ENCODE measurements around the gene ST3GAL2. TPM values are rescaled to one million over a fixed set of nuclear protein-coding genes. Genes with fewer than 3 reads are reported as not detected.

Gene ST3GAL2
- total and polyA plus RNA-seq, 9 of the 15 experiments (the other 6 are each of a cell fraction or from before 2014, with no cell fraction given) = 1.5 to 108 (median 34.3) TPM

DNA sequence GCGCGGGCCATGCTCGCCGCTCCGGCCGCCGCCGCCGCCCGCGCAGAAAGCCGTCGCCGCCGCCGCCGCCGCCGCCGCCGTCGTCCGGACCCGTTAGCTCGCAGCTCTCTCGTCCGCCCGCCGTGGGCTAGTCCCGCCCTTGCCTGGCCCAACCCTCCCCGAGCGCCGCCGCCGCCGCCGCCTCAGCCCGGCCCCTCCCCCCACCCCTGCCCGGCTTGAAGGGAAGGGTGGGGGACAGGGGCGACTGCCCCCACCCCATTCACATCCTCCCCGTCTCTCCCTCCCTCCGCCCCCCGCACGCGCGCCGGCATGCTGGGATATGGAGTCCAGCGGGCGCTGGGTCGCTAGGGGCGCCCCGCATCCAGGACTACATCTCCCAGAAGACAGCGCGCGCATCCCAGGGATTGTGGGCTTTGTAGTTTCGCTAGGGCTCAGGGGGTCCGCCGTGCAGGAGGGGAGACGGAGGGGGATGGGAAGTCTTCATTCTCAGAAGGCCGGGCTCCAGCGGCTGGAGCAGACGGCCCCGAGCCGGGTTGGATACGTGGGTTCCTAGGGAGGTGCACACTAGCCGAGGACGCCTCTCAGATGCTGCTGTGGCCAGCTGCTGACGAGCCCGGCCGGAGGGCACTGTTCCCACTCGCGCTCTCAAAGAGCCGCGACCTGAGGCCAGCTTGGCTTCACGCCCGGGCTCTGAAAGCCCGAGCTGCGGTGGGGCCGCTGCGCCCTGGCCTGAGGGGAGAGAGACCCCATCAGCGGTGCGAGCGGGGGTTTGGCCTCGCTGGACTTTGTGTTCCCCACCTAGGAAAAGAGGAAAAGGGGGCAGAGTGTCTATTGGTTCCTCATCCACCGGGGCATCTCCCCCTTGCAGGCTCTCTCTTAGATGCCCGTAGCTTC, at the start of gene ST3GAL2 (continued):
- no peak for TF ChIP-seq KLF16 (IDR thresholded peaks at IDR 0.05)
- TF ChIP-seq JUN (IDR thresholded peaks at IDR 0.05; ENCODE audit: borderline replicate concordance, low read depth, low read length) = peak; percentile 49; the same call in 1 of the 2 replicates
- TF ChIP-seq JUN (CRISPR knock-in tag; IDR thresholded peaks at IDR 0.05; ENCODE audit: borderline replicate concordance) = no peak
- peak; percentile 13 for TF ChIP-seq CTCFL (IDR thresholded peaks at IDR 0.05; ENCODE audit: borderline replicate concordance, insufficient read depth, low read depth, low read length, poor library complexity, severe bottlenecking)
- TF ChIP-seq TEAD4 (IDR thresholded peaks at IDR 0.05; ENCODE audit: low read length) = no peak
- no peak for TF ChIP-seq TEAD4 (CRISPR knock-in tag; IDR thresholded peaks at IDR 0.05; ENCODE audit: borderline replicate concordance)
- peak; percentile 13; the same call in 1 of the 2 replicates for TF ChIP-seq OTX1 (CRISPR knock-in tag; IDR thresholded peaks at IDR 0.05)
- peak; percentile 35 for TF ChIP-seq ZFX (CRISPR knock-in tag; IDR thresholded peaks at IDR 0.05)
- peak; percentile 29 for TF ChIP-seq PRDM10 (IDR thresholded peaks at IDR 0.05; ENCODE audit: partially characterized antibody)
- peak; percentile 68; the same call in 1 of the 2 replicates for TF ChIP-seq ELF1 (tag; IDR thresholded peaks at IDR 0.05)
- TF ChIP-seq TEAD2 (tag; IDR thresholded peaks at IDR 0.05) = 0 out of 2 replicates have a peak, but pooled peaks have one; percentile 55
- peak; percentile 73 to 75 for TF ChIP-seq NRF1 (conservative IDR thresholded peaks at IDR 0.05 in 1 of 2, IDR thresholded peaks at IDR 0.05 in 1 of 2)
- peak; percentile 84 for TF ChIP-seq HDAC8 (tag; IDR thresholded peaks at IDR 0.05)
- TF ChIP-seq BRF1 (IDR thresholded peaks at IDR 0.05; ENCODE audit: borderline replicate concordance, extremely low read depth, insufficient read length) = no peak
- no peak for TF ChIP-seq ZNF280A (IDR thresholded peaks at IDR 0.05; ENCODE audit: low read depth, partially characterized antibody)
- peak; percentile 60; the same call in 1 of the 2 replicates for TF ChIP-seq MECOM (CRISPR knock-in tag; IDR thresholded peaks at IDR 0.05)
- peak; percentile 50; the same call in 1 of the 2 replicates for TF ChIP-seq E2F3 (CRISPR knock-in tag; IDR thresholded peaks at IDR 0.05)
- peak; percentile 75; the same call in 1 of the 2 replicates for TF ChIP-seq ZNF165 (CRISPR knock-in tag; IDR thresholded peaks at IDR 0.05; ENCODE audit: borderline replicate concordance)
- TF ChIP-seq ZKSCAN1 (IDR thresholded peaks at IDR 0.05; ENCODE audit: low read depth, low read length) = no peak
- TF ChIP-seq ZKSCAN8 (CRISPR knock-in tag; IDR thresholded peaks at IDR 0.05) = peak; percentile 30; the same call in 1 of the 2 replicates

All from K562 (cell line).